HUES64 (cell line): Measurements from ENCODE around the gene C16orf87.
A peak's percentile ranks its signal among the peaks of the same experiment; 100 is the strongest.

Experiments
- H3K27ac ChIP-seq: 2 replicates; pipeline ENCODE4 v1.7.0; 2013; ENCODE audit warnings: low read depth, low read length, inconsistent platforms
- H3K27me3 ChIP-seq: 2 replicates; pipeline ENCODE4 v1.6.1; 2013; ENCODE audit warnings: mild to moderate bottlenecking, low read length; ENCODE audit not compliant: insufficient read depth
- H3K36me3 ChIP-seq: 2 replicates; pipeline ENCODE4 v1.6.1; 2013; ENCODE audit warnings: mild to moderate bottlenecking, low read length; ENCODE audit not compliant: insufficient read depth
- H3K4me1 ChIP-seq: 2 replicates; pipeline ENCODE4 v1.6.1; 2013; ENCODE audit warnings: mild to moderate bottlenecking, low read length, moderate library complexity; ENCODE audit not compliant: insufficient read depth
- H3K4me3 ChIP-seq: 2 replicates; pipeline ENCODE4 v1.5.1; 2013; ENCODE audit warnings: mild to moderate bottlenecking, low read length, moderate library complexity
- H3K9ac ChIP-seq: 2 replicates; pipeline ENCODE4 v1.6.1; 2013; ENCODE audit warnings: mild to moderate bottlenecking, low read depth, low read length
- H3K9me3 ChIP-seq: 2 replicates; pipeline ENCODE4 v1.6.1; 2013; ENCODE audit warnings: low read depth, low read length; ENCODE audit not compliant: insufficient read depth
- WGBS: fragments of 150-250, 120-280 bp; methylation state at CpG from one replicate; pipeline ENCODE4 v1.1.7; 2013; ENCODE audit warnings: missing lambda C conversion rate; 5-methylcytosine and 5-hydroxymethylcytosine counted together

The C16orf87 gene

GRCh38 chr16:46842192-46842895 is 11.4 kb upstream of the C16orf87 start:
- Histone ChIP-seq H3K9me3 (peaks cover 8% of the 10 kb centered on the region), H3K4me1 (no peaks in the 10 kb centered on the region), H3K27ac (no peak overlapping the region), H3K36me3 (no peaks in the 10 kb centered on the region), H3K4me3 (no peak overlapping the region), H3K9ac (no peak overlapping the region), H3K27me3 (no peaks in the 10 kb centered on the region)
- WGBS: 96% methylated on average over 18 of the region's 18 CpGs

- no peak overlapping the region for H3K9ac ChIP-seq
- no peaks in the 10 kb centered on the region for H3K4me1 ChIP-seq
- 86% methylated on average over 11 of the region's 11 CpGs for WGBS
Observed at GRCh38 chr16:46839986-46840443, 9.0 kb upstream of the C16orf87 start.

DNA sequence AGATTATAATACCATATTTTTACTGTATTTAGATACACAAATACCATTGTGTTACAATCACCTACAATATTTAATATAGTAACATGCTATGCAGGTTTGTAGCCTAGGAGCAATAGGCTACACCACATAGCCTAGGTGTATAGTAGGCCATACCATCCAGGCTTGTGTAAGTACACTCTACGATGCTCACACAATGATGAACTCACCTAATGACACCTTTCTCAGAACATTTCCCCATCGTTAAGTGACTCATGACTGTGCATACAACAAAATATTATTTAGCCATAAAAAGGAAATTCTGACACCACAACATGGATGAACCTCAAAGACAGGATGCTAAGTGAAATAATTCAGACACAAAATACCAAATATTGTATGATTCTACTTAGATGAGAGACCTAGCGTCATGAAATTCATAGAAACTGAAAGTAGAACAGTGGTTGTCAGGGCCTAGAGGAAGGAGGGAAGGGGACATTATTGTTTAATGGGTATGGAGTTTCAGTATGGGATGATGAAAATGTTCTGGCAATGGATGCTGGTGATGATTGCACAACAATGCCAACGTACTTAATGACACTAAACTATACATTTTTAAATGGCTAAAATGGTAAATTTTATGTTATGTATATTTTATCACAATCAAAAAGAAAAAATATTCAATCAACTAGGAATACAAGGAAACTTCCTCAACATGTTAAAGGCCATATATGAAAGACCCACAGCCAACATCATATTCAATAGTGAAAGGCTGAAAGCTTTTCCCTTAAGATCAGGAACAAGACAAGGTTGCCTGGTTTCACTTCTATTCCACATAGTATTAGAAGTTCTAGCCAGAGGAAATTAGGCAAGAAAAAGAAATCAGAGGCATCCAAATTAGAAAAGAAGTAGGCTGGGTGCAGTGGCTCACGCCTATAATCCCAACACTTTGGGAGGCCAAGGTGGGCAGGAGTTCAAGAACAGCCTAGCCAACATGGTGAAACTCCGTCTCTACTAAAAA is 5.9 kb upstream of the C16orf87 start:
- Histone ChIP-seq H3K27me3 (no peaks in the 10 kb centered on the region), H3K4me3 (no peak overlapping the region), H3K36me3 (no peaks in the 10 kb centered on the region), H3K9me3 (peaks cover under 1% of the 10 kb centered on the region; the same call in 1 of the 2 replicates), H3K27ac (no peak overlapping the region), H3K9ac (no peak overlapping the region), H3K4me1 (no peaks in the 10 kb centered on the region)
- WGBS: 93% methylated on average over 5 of the region's 6 CpGs

More at GRCh38 chr16:46839986-46840443, 9.0 kb upstream of the C16orf87 start:
- H3K4me3 ChIP-seq: no peak overlapping the region
- no peaks in the 10 kb centered on the region for H3K27me3 ChIP-seq
- H3K36me3 ChIP-seq: no peaks in the 10 kb centered on the region
- no peak overlapping the region for H3K27ac ChIP-seq
- H3K9me3 ChIP-seq: peaks cover 8% of the 10 kb centered on the region

- no peaks in the 10 kb centered on the region for H3K36me3 ChIP-seq
- H3K4me3 ChIP-seq: no peak overlapping the region
- peaks cover 10% of the 10 kb centered on the region for H3K4me1 ChIP-seq
- no peaks in the 10 kb centered on the region for H3K9me3 ChIP-seq
- H3K9ac ChIP-seq: no peak overlapping the region
- no peak overlapping the region for H3K27ac ChIP-seq
- no peaks in the 10 kb centered on the region for H3K27me3 ChIP-seq
- 93% methylated on average over 2 of the region's 2 CpGs for WGBS
Observed at GRCh38 chr16:46833460-46833800, 2.5 kb upstream of the C16orf87 start.

- WGBS: 92% methylated on average over 7 of the region's 7 CpGs
- H3K4me3 ChIP-seq: no peak overlapping the region
Observed at GRCh38 chr16:46832757-46833459, 1.9 kb upstream of the C16orf87 start.

GRCh38 chr16:46830417-46830901 is 521 bp downstream of the C16orf87 start:
- H3K9me3 ChIP-seq: no peaks in the 10 kb centered on the region
- no peaks in the 10 kb centered on the region for H3K36me3 ChIP-seq
- peak overlapping the region; percentile 94 for H3K9ac ChIP-seq
- under 1% methylated on average over 42 of the region's 45 CpGs for WGBS
- H3K4me3 ChIP-seq: peak overlapping the region; percentile 100
- peaks cover 25% of the 10 kb centered on the region for H3K4me1 ChIP-seq
- H3K27ac ChIP-seq: peak overlapping the region; percentile 85
- H3K27me3 ChIP-seq: no peaks in the 10 kb centered on the region

More at GRCh38 chr16:46832757-46833459, 1.9 kb upstream of the C16orf87 start:
- no peaks in the 10 kb centered on the region for H3K27me3 ChIP-seq
- H3K4me1 ChIP-seq: peaks cover 10% of the 10 kb centered on the region
- H3K9ac ChIP-seq: no peak overlapping the region
- H3K27ac ChIP-seq: no peak overlapping the region
- H3K36me3 ChIP-seq: no peaks in the 10 kb centered on the region
- no peaks in the 10 kb centered on the region for H3K9me3 ChIP-seq

DNA sequence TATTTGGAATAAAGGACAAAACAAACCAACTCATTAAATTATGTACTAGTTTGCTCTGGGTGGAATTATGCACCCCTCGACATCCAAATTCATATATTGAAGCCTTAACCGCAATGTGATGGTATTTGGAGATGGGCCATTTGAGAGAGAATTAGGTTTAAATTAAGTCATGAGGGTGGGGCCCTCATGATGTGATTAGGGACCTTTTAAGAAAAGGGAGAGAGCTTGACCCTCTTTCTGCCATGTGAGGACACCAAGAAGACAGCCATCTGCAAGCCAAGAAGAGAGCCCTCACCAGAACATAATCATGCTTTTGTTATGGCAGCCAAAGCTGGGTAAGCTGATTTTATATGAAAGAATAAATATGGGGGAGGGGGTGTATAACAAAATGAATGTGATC is 2.0 kb downstream of the C16orf87 start:
- H3K4me3 ChIP-seq: peak overlapping the region; percentile 100
- peaks cover 25% of the 10 kb centered on the region for H3K4me1 ChIP-seq
- no peaks in the 10 kb centered on the region for H3K9me3 ChIP-seq
- H3K27ac ChIP-seq: no peak overlapping the region
- H3K9ac ChIP-seq: no peak overlapping the region
- no peaks in the 10 kb centered on the region for H3K27me3 ChIP-seq
- 96% methylated on average over 2 of the region's 2 CpGs for WGBS
- H3K36me3 ChIP-seq: peaks cover 3% of the 10 kb centered on the region; the same call in 1 of the 2 replicates

- Histone ChIP-seq H3K9me3 (no peaks in the 10 kb centered on the region), H3K4me3 (no peak overlapping the region), H3K27ac (no peak overlapping the region), H3K9ac (no peak overlapping the region), H3K27me3 (no peaks in the 10 kb centered on the region), H3K4me1 (peaks cover 25% of the 10 kb centered on the region), H3K36me3 (peaks cover 9% of the 10 kb centered on the region)
Observed at GRCh38 chr16:46828292-46828691, 2.7 kb downstream of the C16orf87 start.

DNA sequence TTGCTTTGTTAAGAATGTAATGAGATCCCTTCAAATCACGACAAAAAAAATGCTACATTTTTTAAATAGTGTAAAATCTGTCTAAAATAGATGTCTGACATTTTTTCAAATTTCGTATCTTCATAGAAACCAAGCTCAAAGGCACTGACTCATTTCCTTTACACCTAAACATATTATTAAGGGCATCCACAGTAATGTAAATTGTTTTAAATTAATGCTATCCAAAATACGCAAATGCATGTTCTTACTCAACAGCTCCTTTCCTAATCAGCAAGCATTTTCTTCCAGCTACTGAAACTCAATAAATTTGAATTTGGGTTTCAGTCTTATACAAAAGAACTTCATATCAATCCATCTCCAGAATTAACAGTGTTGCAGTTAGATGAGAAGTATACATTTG is 4.3 kb downstream of the C16orf87 start:
- no peaks in the 10 kb centered on the region for H3K27me3 ChIP-seq
- H3K9me3 ChIP-seq: no peaks in the 10 kb centered on the region
- H3K27ac ChIP-seq: no peak overlapping the region
- H3K4me3 ChIP-seq: no peak overlapping the region
- peaks cover 25% of the 10 kb centered on the region for H3K4me1 ChIP-seq
- H3K9ac ChIP-seq: no peak overlapping the region
- 80% methylated on average over 1 of the region's 3 CpGs for WGBS
- peaks cover 13% of the 10 kb centered on the region for H3K36me3 ChIP-seq

DNA sequence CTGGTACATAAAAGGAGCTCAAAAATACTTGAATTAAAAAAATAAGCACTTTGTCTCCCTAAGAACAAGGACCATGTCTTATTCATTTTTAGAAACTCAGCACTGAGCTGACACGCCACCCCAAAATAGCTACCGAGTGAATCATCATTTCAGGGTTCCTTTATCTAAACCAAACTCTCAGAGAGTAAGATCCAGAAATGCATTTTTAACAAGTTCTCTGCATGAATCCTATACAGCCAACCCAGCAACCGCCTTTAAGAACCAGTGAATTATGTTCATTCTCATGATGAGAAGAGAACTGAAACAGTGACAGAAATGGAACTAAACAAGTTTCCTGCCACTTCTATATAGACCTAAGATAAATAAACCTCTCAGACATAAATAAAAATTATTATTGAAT is 8.7 kb downstream of the C16orf87 start:
- peaks cover 27% of the 10 kb centered on the region for H3K4me1 ChIP-seq
- H3K9me3 ChIP-seq: no peaks in the 10 kb centered on the region
- H3K9ac ChIP-seq: no peak overlapping the region
- no peaks in the 10 kb centered on the region for H3K27me3 ChIP-seq
- no peak overlapping the region for H3K27ac ChIP-seq
- WGBS: 98% methylated on average over 3 of the region's 3 CpGs
- H3K36me3 ChIP-seq: peaks cover 13% of the 10 kb centered on the region
- H3K4me3 ChIP-seq: no peak overlapping the region
